NOMO-1 treated with dmso at 0.1 percent for 144 hours (cell line): Measurements from ENCODE around the gene EHMT1.
"Not testable (repeated sequence)": the region's sequence is repeated elsewhere in the genome, so short reads cannot be mapped to it uniquely, and the experiment has no call there.

Source experiments
- DNase-seq: peaks from one replicate; lab custom pipeline; 2025; ENCODE audit not compliant: unreplicated experiment; lab: John Stamatoyannopoulos, UW

EHMT1 gene

DNA sequence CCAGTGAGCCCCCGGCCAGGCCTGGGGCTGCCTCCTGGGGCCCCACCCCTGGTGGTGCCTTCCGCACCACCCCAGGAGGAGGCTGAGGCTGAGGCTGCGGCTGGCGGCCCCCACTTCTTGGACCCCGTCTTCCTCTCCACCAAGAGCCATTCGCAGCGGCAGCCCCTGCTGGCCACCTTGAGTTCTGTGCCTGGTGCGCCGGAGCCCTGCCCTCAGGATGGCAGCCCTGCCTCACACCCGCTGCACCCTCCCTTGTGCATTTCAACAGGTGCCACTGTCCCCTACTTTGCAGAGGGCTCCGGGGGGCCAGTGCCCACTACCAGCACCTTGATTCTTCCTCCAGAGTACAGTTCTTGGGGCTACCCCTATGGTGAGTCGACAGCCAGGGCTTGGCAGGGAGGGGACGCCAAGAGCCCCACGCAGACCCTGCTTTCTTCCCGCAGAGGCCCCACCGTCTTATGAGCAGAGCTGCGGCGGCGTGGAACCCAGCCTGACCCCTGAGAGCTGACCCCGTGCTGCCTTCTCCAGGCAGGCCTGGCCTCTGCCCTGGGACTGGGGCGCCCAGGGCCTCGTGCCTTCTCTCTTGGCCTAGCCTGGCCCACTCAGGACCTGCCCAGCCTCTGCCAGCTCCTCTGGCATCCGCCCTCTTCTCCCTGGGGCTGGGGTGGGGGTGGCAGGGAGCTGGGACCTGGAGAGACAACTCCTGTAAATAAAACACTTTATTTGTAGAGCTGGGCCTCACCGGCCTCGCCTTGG, 4.0 kb upstream of the EHMT1 start:
- no peak for DNase-seq

DNA sequence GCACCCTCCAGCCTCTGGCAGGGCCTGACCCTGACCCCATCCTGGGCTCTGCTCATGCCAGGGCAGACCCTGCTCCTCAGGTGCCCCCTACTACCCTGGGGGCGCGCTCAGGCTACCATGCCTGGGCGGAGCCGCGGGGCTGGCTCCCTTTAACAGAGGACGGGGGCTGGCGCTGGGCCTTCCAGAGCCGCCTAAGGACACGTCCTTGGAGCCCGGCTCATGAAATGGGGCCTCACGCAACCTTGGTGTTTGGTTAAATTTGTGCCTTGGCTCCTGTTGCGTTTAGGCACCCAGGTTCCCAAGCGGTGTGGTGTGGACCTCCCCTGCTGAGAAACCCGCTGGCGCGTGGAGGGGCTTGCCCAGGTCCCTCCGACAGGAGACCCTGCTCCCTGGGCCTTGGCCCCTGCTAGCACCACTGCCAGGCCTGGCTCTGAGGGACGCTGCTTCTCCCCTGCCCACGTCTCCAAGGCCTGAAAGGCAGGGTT, 3.4 kb upstream of the EHMT1 start:
- no peak for DNase-seq

DNA sequence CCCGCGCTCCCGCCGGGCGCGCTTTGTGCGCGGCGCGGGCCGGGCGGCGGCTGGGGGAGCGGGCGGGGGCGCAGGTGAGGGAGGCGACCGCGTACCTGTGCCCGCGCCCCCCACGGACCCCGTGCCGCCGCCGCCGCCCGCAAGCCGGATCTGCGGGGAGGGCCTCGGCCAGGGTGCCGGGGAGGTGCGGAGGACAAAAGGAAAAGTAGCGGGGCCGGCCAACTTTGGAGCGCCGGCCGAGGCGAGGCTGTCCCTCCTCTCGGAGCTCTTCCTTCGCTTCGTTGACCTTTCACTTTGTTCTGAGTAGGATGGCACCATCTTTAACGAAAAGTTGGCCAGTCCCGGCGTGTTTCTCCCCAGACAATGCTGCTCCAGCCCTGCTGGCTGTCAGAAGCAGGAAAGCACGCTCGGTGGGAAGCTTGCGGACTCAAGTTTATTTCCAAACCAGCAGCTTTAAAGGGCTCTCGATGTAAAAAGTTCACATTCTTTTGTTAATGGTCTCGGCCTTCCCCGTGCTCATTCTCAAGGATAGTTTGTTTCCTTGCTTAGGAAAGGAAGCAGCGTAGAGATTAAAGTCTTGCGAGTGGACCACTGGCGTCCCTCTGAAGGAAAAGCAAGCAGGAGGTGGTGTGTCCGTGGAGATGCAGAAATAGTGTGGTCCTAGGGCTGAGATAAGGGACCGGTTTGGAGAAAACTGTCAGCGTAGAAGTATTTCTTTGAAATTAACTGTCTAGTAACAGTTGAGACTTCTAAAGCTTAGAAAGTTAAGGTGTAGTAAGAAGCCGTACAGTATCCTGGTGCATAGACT, 639 bp downstream of the EHMT1 start:
- no peak for DNase-seq

DNA sequence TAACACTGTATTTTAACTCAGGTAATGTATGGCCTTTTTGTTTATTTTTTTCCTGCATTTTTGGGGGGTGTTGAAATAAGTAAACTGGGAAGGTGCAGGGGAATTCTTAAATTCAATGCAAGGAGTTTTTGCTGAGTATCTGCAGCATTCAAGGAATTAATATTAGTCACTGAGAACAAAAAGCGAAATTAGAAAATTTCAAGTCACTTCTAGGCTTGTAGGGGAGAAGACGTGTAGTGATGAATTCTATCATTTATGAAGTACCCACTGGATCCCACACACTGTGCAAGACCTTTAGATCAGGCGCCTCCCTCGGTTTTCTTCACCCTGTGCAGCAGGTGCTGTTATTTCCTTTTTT, 1.2 kb downstream of the EHMT1 start:
- DNase-seq, result no peak

DNA sequence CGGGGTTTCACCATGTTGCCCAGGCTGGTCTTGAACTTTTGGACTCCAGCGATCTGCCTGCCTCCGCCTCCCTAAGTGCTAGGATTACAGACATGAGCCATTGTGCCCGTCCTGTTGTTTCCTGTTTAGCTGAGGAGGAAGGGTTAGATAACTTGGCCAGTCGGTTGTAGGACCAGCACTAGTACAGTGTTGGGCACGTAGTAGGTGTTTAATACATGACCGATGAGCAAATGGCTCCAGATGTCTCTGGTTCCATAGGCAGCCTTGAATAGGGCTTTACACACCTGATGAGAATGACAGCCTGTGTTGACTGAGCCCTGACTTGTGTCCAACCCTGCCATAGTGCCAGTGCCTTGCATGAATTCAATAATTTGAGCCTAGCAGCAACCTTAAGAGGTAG, 1.8 kb downstream of the EHMT1 start:
- DNase-seq, result no peak

DNA sequence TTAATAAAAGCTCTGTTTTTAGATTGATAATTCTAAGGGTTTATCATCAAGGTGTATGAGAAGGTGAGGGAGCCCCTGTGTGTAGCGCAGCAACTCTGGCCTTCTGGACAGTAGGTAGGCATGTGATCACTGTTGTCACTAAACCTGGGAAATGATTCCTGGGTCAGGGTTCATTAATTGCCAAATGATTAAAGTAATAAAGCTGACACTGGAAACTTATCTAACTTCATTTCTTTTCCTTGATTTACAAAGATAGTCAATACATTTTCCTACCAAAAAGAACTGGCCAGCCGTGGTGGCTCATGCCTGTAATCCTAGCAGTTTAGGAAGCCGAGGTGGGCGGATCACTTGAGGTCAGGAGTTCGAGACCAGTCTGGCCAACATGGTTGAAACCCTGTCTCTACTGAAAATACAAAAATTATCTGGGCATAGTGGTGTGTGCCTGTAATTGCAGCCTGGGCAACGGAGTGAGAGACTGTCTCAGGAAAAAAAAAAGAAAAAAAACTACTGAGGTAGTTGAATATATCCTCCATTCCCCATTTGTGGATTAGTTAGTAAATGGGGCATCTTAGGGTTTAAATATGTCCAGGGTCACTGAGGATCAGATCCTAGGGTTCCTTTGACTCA, 2.4 kb downstream of the EHMT1 start:
- no peak for DNase-seq

DNA sequence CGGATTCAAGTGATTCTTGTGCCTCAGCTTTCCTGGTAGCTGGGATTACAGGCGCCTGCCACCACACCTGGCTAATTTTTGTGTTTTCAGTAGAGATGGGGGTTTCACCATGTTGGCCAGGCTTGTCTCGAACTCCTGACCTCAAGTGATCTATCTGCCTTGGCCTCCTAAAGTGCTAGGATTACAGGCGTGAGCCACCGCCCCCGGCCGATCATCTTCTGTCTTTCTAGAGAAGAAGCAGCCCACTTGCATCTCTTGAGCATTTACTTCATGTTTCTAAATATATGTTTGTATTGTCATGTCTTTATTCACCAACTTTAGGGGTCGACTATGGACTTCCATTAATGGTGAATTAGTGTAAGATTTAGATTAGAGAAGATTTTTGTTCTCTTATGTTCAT, 3.4 kb downstream of the EHMT1 start:
- not testable (repeated sequence) for DNase-seq

DNA sequence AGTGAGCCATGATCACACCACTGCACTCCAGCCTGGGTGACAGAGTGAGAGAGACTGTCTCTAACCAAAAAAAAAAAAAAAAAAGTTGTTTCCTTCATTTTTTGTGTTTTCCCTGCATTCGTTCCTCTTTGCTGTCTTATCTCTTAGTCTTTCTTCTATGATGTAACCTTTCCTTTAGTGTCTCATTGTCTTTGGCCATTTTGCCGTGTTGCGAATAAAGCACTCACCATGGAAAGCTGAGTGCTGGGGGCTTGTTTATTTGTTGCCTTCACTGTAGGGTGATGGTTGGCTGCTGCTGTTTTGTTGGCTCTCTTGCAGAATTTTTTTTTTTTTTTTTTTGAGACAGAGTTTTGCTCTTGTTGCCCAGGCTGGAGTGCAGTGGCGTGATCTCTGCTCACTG, 7.7 kb downstream of the EHMT1 start:
- no peak for DNase-seq

DNA sequence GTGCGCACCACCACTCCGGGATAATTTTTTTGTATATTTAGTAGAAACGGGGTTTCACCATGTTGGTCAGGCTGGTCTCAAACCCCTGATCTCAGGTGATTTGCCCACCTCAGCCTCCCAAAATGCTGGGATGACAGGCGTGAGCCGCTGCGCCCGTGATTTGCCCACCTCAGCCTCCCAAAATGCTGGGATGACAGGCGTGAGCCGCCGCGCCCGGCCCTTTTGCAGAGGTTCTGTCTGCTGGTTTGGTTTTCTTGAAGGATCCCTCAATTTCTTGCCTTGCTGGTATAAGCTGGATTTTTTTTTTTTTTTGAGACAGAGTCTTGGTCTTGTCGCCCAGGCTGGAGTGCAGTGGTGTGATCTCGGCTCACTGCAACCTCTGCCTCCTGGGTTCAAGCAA, 8.6 kb downstream of the EHMT1 start:
- DNase-seq, result not testable (repeated sequence)

DNA sequence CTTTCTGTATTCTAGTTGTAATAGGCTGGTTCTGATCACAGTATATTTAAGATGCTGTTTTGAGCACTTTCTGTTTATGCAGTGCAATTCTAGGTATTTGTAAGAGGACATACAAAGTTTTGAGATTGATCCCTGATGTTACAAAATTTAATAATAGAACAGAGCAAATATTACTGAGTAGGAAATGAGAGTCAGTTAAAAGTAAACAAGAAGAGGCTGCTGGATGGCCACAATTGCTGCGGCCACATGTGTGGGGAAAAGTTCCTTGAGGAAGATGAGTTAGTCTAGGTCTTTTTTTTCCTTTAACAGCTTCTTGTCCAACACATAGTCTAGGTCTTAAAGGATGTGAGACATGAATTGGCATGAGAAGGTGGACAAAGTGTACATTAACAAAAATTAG, 11.3 kb downstream of the EHMT1 start:
- no peak for DNase-seq

DNA sequence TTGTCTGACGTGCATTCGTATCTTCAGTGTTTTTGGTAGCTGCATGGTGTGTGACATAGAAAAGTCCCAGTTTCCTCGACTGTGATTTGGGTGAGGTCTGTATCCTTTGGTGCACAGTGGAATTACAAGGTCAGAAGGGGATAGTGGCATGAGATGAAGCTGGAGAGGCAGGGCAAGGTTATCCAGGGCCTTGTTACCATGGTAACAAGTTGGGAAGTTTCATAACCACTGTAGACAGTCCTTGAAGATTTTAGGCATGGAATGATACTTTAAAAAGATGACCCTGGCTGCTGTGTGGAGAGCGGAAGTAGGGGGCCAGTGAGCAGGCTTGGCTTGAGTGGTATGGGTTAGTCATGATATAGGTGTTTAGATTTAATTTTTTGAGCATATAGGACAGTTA, 11.9 kb downstream of the EHMT1 start:
- no peak for DNase-seq

DNA sequence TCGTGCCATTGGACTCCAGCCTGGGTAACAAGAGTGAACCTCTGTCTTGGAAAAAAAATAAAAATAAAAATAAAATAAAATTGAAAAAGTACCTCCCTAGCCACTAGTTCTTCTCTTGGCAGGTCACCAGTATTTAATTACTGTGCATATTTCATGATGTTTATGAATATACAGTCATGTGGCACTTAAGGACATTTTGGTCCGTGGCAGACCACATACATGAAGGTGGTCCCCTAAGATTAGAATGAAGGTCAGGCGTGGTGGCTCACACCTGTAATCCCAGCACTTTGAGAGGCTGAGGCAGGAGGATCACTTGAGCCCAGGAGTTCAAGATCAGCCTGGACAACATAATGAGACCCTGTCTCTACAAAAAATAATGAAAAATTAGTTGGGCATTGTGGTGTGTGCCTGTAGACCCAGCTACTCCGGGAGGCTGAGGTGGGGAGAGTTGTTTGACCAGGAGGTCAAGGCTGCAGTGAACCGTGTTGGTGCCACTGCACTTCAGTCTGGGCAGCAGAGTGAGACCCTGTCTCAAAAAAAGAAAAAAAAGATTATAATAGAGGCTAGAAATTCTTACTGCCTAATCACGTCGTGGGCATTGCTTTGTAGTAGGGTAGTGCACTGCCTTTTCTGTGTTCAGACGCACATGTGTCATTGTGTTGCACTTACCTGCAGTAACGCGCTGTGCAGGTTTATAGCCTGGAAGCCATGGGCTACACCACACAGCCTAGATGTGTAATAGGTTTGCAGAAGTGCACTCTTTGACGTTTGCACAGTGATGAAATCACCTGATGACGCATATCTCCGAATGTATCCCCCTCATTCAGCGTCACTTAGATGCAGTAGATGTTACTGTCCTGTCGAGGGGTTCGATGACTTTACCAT, 12.8 kb downstream of the EHMT1 start:
- no peak for DNase-seq

DNA sequence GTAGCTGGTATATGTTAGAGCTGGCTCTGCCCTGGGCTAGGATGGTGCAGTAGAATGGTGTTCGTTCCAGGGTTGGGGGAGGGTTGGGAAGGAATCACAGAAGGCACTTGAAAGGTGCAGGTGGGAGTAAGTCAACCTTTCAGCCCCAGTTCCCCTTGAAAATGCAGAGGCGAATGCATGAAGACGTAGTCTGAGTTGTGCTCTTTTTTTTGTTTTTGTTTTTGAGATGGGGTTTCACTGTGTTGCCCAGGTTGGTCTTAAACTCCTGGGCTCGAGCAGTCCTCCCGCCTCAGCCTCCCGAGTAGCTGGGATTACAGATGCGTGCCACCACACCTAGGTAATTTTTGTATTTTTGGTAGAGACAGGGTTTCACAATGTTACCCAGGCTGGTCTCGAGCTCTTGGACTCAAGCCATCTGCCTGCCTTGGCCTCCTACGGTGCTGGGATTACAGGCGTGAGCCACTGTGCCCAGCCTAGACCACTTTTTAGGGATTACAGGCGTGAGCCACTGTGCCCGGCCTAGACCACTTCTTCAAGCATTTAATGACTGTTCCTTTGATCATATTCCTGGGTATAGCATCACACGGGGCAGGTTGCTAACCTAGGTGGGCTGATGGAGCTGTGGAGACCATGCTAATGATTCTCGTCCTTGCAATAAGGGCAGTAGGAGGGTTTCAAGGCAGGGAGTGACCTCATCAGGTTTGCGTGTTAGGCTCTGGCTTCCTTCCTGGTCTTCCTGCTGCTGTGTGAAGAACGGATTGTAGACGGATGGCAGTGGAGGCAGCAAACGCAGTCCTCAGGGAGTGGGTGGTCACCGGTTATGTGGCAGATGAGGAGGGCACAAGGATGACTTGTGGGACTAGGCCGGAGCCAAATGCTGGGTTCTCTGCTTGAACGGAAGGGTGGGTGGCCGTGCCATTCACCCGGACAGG, 13.7 kb downstream of the EHMT1 start:
- DNase-seq, result no peak

DNA sequence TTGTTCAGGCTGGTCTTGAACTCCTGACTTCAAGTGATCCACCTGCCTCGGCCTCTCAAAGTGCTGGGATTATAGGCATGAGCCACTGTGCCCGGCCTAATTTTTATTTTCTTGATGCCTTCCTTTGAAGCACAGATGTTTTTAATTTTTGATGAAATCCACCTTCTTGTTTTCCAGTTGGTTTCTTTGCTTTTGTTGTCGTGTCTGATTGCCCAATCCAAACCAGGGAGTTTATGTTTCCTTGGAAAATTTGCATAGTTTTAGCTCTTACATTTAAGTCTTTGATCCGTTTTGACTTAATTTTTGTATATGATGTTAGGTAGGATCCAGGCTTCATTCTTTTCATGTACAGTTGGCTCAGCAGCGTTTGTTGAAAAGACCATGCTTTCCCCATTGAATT, 15.2 kb downstream of the EHMT1 start:
- no peak for DNase-seq

DNA sequence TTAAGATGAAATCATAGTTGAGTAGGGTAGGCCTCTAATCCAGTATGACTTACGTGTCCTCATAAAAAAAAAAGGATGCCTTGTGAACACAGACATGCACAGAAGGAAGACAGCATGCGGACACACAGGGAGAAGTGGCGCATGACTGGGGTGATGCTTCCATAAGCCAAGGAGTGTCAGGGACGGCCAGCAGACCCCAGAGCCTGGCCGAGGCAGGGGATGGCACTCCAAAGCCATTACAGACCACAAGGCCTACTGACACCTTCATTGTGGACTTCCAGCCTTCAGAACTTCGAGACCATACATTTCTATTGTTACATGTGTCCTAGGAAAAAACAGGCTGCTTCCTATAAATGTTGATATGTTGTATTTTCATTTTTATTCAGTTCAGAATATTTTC, 19.9 kb downstream of the EHMT1 start:
- no peak for DNase-seq

DNA sequence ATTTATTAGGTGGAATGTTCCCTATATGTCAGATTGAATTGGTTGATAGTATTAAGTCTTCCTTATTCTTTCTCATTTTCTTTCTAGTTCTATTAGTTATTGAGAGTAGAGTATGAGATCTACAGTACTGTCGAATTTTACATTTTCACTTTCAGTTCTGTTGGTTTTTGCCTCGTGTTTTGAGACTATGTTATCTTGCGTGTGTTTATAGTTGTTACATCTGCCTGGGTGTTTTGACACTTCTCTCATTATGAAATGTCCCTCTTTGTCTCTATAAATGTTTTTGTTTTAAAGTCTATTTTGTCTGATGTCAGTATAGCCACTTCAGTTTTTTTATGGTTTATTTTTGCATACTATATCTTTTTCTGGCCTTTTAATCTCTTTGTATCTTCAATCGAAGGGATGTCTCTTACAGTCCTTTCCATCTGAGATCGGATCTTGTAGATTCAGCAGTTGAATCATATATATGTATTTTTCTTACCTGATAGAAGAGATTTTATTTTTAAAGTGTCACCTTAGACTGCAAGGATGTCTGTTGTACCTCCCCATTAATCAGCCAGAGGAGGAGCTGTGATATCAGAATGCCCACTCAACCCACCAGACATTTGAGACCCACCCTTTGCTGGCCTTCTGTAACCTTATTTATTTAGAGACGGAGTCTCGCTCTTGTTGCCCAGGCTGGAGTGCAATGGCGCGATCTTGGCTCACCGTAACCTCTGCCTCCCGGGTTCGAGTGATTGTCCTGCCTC, 20.7 kb downstream of the EHMT1 start:
- no peak for DNase-seq

DNA sequence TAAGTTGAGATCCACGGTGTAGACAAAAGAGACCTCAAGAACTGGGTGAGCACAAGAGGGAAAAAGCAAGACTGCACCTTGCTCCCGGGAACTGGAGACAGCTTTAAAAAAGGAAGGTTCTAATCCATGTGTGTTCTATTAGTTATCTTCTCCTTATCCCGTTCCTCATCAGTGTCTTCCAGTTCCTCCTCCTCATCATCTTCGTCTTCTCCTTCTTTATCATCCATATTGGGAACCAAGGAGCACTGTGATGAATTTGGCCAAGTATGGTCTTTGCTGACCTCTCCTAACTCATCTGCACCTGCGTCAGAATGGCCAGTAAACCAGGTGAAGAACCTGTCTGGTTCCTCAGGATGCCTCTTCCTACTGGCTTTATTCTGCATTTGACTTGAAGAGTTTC, 22.1 kb downstream of the EHMT1 start:
- DNase-seq, result no peak

DNA sequence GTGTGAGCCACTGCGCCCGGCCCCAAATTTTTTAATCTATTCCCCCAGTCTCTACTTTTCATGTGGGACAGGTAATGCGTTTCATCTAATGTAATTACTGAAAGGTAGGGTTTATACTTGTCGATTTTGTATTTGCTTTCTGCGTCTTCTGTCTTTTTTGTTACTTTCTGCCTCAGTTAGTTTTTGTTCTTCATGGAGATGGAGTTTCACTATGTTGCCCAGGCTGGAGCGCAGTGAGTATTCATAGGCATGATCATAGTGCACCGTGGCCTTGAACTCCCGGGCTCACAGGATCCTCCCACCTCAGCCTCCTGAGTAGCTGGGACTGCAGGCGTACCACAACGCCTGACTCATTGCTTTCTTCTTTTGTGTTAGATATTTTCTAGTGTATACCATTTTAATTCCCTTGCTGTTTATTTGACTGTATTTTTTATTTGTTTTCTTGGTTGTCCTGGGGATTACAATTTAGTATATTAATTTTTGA, 23.4 kb downstream of the EHMT1 start:
- no peak for DNase-seq

DNA sequence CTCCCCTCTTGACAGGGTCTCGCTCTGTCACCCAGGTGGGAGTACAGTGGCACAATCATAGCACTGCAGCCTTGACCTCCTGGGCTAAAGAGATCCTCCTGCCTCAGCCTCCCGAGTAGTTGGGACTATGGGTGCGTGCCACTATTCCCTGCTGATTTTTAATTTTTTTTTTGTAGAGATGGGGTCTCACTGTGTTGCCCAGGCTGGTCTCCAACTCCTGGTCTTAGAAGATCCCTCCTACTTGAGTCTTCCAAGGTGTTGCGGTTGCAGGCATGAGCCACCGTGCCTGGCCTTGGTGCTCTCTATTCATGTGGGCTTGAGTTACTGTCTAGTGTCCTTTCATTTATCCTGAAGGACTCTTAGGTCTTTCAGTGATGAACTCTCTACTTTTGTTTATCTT, 24.1 kb downstream of the EHMT1 start:
- DNase-seq, result no peak
